IMR-90 (cell line): ENCODE data around the gene GNB5. TPM values are rescaled to one million over a fixed set of nuclear protein-coding genes. Genes with fewer than 3 reads are reported as not detected.

Experiments used
- ATAC-seq: fragments of 200-7000 bp; cut with Tn5 transposase; 2 replicates; pipeline ENCODE4 v1.9.1; 2020; ENCODE audit warnings: low read depth, mild to moderate bottlenecking, moderate library complexity
- BruUV-seq: library from RNA; stranded (reverse); fragments of 400-500 nt; replicated peaks from 2 replicates; lab custom pipeline; 2021; lab: Mats Ljungman, UMichigan
- CTCF ChIA-PET: fragments of 300-600 bp; formaldehyde crosslinking; extraction: SDS; loops from one replicate; lab custom pipeline; 2021; ENCODE audit warnings: antibody characterized with exemption; lab: Yijun Ruan, JAX
- POLR2A ChIA-PET: fragments of 300-600 bp; sonication (Branson Sonifier 250); formaldehyde crosslinking; loops from one replicate; lab custom pipeline; 2022; ENCODE audit warnings: antibody characterized with exemption; ENCODE audit not compliant: unreplicated experiment; lab: Charles Lee
- DNase-seq: peaks from one replicate; pipeline ENCODE4 v3.0.0; 2013
- H2AFZ ChIP-seq: replicated peaks from 2 replicates; pipeline ENCODE3; 2013; ENCODE audit warnings: low read length, mild to moderate bottlenecking; ENCODE audit not compliant: poor library complexity
- H2AK5ac ChIP-seq: 2 replicates; pipeline ENCODE4 v1.6.1; 2013; ENCODE audit warnings: low read depth, low read length, inconsistent platforms
- H2AK9ac ChIP-seq: replicated peaks from 2 replicates; pipeline ENCODE3; 2013; ENCODE audit warnings: mild to moderate bottlenecking, low read depth, low read length, moderate library complexity; ENCODE audit not compliant: poor library complexity
- H2BK120ac ChIP-seq: 2 replicates; pipeline ENCODE4 v1.6.1; 2013; ENCODE audit warnings: low read depth, low read length, inconsistent platforms
- H2BK15ac ChIP-seq: 3 replicates; pipeline ENCODE4 v1.6.1; 2013; ENCODE audit warnings: low read depth, low read length, inconsistent platforms
- H2BK20ac ChIP-seq: 2 replicates; pipeline ENCODE4 v1.6.1; 2013; ENCODE audit warnings: low read depth, mild to moderate bottlenecking, inconsistent platforms, low read length, moderate library complexity
- H2BK5ac ChIP-seq: 2 replicates; pipeline ENCODE4 v1.6.1; 2013; ENCODE audit warnings: mild to moderate bottlenecking, low read depth, low read length, inconsistent platforms; ENCODE audit not compliant: poor library complexity, severe bottlenecking
- H3K14ac ChIP-seq: replicated peaks from 2 replicates; pipeline ENCODE4 v1.6.1; 2013; ENCODE audit warnings: low read depth, low read length, inconsistent platforms
- H3K18ac ChIP-seq: 2 replicates; pipeline ENCODE4 v1.6.1; 2013; ENCODE audit warnings: low read depth, low read length, control low read depth
- H3K23ac ChIP-seq: 2 replicates; pipeline ENCODE4 v1.6.1; 2013; ENCODE audit warnings: low read depth, low read length, inconsistent platforms
- H3K27ac ChIP-seq: 2 replicates; pipeline ENCODE4 v1.5.1; 2013; ENCODE audit warnings: mild to moderate bottlenecking, control low read depth, low read length; ENCODE audit not compliant: insufficient read depth
- H3K27me3 ChIP-seq: 2 replicates; pipeline ENCODE4 v1.6.1; 2013; ENCODE audit warnings: low read length; ENCODE audit not compliant: control insufficient read depth, insufficient read depth
- H3K36me3 ChIP-seq: 2 replicates; pipeline ENCODE4 v1.6.1; 2013; ENCODE audit warnings: low read length, mixed read lengths; ENCODE audit not compliant: control insufficient read depth, insufficient read depth
- H3K4ac ChIP-seq: 2 replicates; pipeline ENCODE4 v1.6.1; 2013; ENCODE audit warnings: low read depth, low read length, inconsistent platforms
- H3K4me1 ChIP-seq: 2 replicates; pipeline ENCODE4 v1.6.1; 2013; ENCODE audit warnings: low read length, mixed read lengths; ENCODE audit not compliant: control insufficient read depth, insufficient read depth
- H3K4me2 ChIP-seq: 2 replicates; pipeline ENCODE4 v1.6.1; 2013; ENCODE audit warnings: low read depth, mild to moderate bottlenecking, control low read depth, low read length, moderate library complexity
- H3K4me3 ChIP-seq: 2 replicates; pipeline ENCODE4 v1.5.1; 2013; ENCODE audit warnings: low read depth, mild to moderate bottlenecking, control low read depth, low read length, moderate library complexity; ENCODE audit not compliant: insufficient read depth
- H3K56ac ChIP-seq: 2 replicates; pipeline ENCODE4 v1.6.1; 2013; ENCODE audit warnings: low read length, inconsistent platforms; ENCODE audit not compliant: insufficient read depth; ENCODE audit errors: extremely low read depth
- H3K79me1 ChIP-seq, 2 experiments: 2 replicates each; pipeline ENCODE4 v1.6.1; 2013; ENCODE audit warnings: low read length in 2 of 2, inconsistent platforms in 1 of 2, low read depth in 1 of 2
- H3K9ac ChIP-seq: 2 replicates; pipeline ENCODE4 v1.6.1; 2013; ENCODE audit warnings: low read depth, low read length, control low read depth
- H3K9me1 ChIP-seq: 2 replicates; pipeline ENCODE4 v1.6.1; 2013; ENCODE audit warnings: low read length, inconsistent platforms; ENCODE audit not compliant: insufficient read depth
- H3K9me3 ChIP-seq: 2 replicates; pipeline ENCODE4 v1.6.1; 2013; ENCODE audit warnings: low read length; ENCODE audit not compliant: control insufficient read depth, insufficient read depth
- H4K20me1 ChIP-seq: 2 replicates; pipeline ENCODE4 v1.6.1; 2013; ENCODE audit warnings: low read length, inconsistent platforms; ENCODE audit not compliant: insufficient read depth
- H4K5ac ChIP-seq: 2 replicates; pipeline ENCODE4 v1.6.1; 2013; ENCODE audit warnings: mild to moderate bottlenecking, low read depth, low read length, control low read depth
- H4K8ac ChIP-seq, 2 experiments: 2 replicates each; pipeline ENCODE4 v1.6.1; 2013; ENCODE audit warnings: low read depth in 2 of 2, low read length in 2 of 2, control low read depth in 1 of 2, inconsistent platforms in 1 of 2
- H4K91ac ChIP-seq: 2 replicates; pipeline ENCODE4 v1.6.1; 2013; ENCODE audit warnings: low read depth, low read length, inconsistent platforms; ENCODE audit not compliant: insufficient read depth
- MXI1 ChIP-seq: IDR thresholded peaks from 2 replicates; pipeline ENCODE4 v1.6.1; 2012; ENCODE audit warnings: low read depth, mild to moderate bottlenecking, low read length, moderate library complexity, borderline replicate concordance
- NFE2L2 ChIP-seq: fragments of 150-350 bp; IDR thresholded peaks from 2 replicates; pipeline ENCODE4 v1.6.1; 2016; ENCODE audit warnings: low read depth, mild to moderate bottlenecking, low read length
- WGBS, 2 experiments: methylation state at CpG; one replicate each; pipeline versions ENCODE4 v1.1.5 to v1.1.7; 2013; ENCODE audit warnings: missing lambda C conversion rate in 2 of 2; ENCODE audit not compliant: insufficient read length in 1 of 2; ENCODE audit errors: extremely low coverage in 2 of 2; 5-methylcytosine and 5-hydroxymethylcytosine counted together
- dilution Hi-C: fragments of 300-500 bp; cut with HindIII; formaldehyde crosslinking; loops from one replicate; pipeline ENCODE4 v1.14.3; 2018; ENCODE audit warnings: low sequenced_read_pairs; ENCODE audit not compliant: unreplicated experiment
- in situ Hi-C: fragments of 300-500 bp; cut with MboI; formaldehyde crosslinking; loops from 3 replicates; pipeline ENCODE4 v1.14.3; 2019; ENCODE audit warnings: low sequenced_read_pairs, inconsistent platforms, mixed read lengths
- intact Hi-C: fragments of 100-400 bp; cut with micrococcal nuclease; formaldehyde crosslinking; loops from 2 replicates; pipeline ENCODE4 v1.10.0; 2022
- polyA plus RNA-seq, 3 experiments: library from polyadenylated mRNA; depleted of rRNA; stranded (reverse); fragments of >200 nt; gene quantifications; 2 replicates each; pipeline ENCODE4 v1.2.3, GENCODE V29; 2012; ENCODE audit warnings: low replicate concordance in 1 of 3
- total RNA-seq: library from RNA; depleted of rRNA; stranded (reverse); fragments of >200 nt; gene quantifications from 2 replicates; pipeline ENCODE4 v1.2.3, GENCODE V29; 2012
- TF ChIP-seq, protein P1 (sequence below): conservative IDR thresholded peaks from 2 replicates; pipeline ENCODE4 v1.5.1; 2012; ENCODE audit warnings: mild to moderate bottlenecking, low read depth, low read length, improper control_type of control experiment
- TF ChIP-seq, protein P2 (sequence below): fragments of 150-350 bp; IDR thresholded peaks from 2 replicates; pipeline ENCODE4 v1.6.1; 2017; ENCODE audit warnings: mild to moderate bottlenecking, antibody characterized with exemption, low read length, low read depth

GNB5 gene
- total and polyA plus RNA-seq, 2 of the 4 experiments (the other 2 are of a cell fraction), result 27.7 to 33.2 TPM

- Histone ChIP-seq H4K91ac (no peak overlapping the region), H3K27me3 (no peaks in the 10 kb centered on the region), H2BK5ac (no peak overlapping the region), H2AK9ac (no peak overlapping the region), H3K9ac (no peak overlapping the region), H3K4me2 (no peak overlapping the region), H2BK20ac (no peak overlapping the region), H2AFZ (no peak overlapping the region), H4K20me1 (no peaks in the 10 kb centered on the region), H3K56ac (no peak overlapping the region), H3K36me3 (peaks cover 5% of the 10 kb centered on the region), H4K5ac (no peak overlapping the region), H3K9me3 (no peaks in the 10 kb centered on the region), H3K18ac (no peak overlapping the region), H3K79me1 (no peaks in the 10 kb centered on the region), H3K4me1 (no peaks in the 10 kb centered on the region), H3K9me1 (no peaks in the 10 kb centered on the region), H4K8ac (no peak overlapping the region), H2BK15ac (no peak overlapping the region), H3K27ac (no peak overlapping the region), H3K23ac (no peak overlapping the region), H3K4me3 (no peak overlapping the region), H3K14ac (no peak overlapping the region), H2AK5ac (no peak overlapping the region), H3K4ac (no peak overlapping the region), H2BK120ac (no peak overlapping the region)
- intact Hi-C loops, result no loop called here
- DNase-seq (peak; percentile 52), ATAC-seq (peak; percentile 61)
- POLR2A ChIA-PET, result no interaction called here
- dilution Hi-C loops, result no loop called here
- no peak for TF ChIP-seq NFE2L2
- TF ChIP-seq, protein P1, sequence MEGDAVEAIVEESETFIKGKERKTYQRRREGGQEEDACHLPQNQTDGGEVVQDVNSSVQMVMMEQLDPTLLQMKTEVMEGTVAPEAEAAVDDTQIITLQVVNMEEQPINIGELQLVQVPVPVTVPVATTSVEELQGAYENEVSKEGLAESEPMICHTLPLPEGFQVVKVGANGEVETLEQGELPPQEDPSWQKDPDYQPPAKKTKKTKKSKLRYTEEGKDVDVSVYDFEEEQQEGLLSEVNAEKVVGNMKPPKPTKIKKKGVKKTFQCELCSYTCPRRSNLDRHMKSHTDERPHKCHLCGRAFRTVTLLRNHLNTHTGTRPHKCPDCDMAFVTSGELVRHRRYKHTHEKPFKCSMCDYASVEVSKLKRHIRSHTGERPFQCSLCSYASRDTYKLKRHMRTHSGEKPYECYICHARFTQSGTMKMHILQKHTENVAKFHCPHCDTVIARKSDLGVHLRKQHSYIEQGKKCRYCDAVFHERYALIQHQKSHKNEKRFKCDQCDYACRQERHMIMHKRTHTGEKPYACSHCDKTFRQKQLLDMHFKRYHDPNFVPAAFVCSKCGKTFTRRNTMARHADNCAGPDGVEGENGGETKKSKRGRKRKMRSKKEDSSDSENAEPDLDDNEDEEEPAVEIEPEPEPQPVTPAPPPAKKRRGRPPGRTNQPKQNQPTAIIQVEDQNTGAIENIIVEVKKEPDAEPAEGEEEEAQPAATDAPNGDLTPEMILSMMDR, result no peak
- TF ChIP-seq, protein P2, sequence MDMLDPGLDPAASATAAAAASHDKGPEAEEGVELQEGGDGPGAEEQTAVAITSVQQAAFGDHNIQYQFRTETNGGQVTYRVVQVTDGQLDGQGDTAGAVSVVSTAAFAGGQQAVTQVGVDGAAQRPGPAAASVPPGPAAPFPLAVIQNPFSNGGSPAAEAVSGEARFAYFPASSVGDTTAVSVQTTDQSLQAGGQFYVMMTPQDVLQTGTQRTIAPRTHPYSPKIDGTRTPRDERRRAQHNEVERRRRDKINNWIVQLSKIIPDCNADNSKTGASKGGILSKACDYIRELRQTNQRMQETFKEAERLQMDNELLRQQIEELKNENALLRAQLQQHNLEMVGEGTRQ, result no peak
- TF ChIP-seq MXI1, result no peak
- in situ Hi-C loops, result no loop called here
- CTCF ChIA-PET, result no interaction called here
- no TSS peak for BruUV-seq
- no CpG with 5 or more reads among the region's 2 CpGs for WGBS, 2 experiments
Measured at GRCh38 chr15:52068004-52068615, 123.1 kb downstream of the GNB5 start.
